ENCODE measurements around the gene CLCN2. TPM values are rescaled to one million over a fixed set of nuclear protein-coding genes. Genes with fewer than 3 reads are reported as not detected.

The CLCN2 gene
- total and polyA plus RNA-seq, 2 of the 4 experiments (the other 2 are of a cell fraction) = 2.9 to 5.8 TPM

- TF ChIP-seq MAFK (IDR thresholded peaks at IDR 0.05; ENCODE audit: low read depth, low read length) (no peak), RFX5 (IDR thresholded peaks at IDR 0.05; ENCODE audit: low read depth, low read length) (no peak), USF2 (IDR thresholded peaks at IDR 0.05; ENCODE audit: low read depth, low read length) (no peak), MXI1 (IDR thresholded peaks at IDR 0.05; ENCODE audit: borderline replicate concordance, low read depth, low read length) (no peak), CEBPB (IDR thresholded peaks at IDR 0.05; ENCODE audit: low read depth, low read length) (no peak), POLR2A (IDR thresholded peaks at IDR 0.05; ENCODE audit: low read depth, low read length) (no peak)
- H2BK120ac ChIP-seq (ENCODE audit: low read depth, low read length) = no peak overlapping the region
- no peak overlapping the region for H3K4me3 ChIP-seq (ENCODE audit: insufficient read depth, low read depth, low read length)
- no peak overlapping the region for H4K5ac ChIP-seq (ENCODE audit: low read depth, low read length)
- dilution Hi-C loops (cut with HindIII; ENCODE audit: low sequenced_read_pairs, unreplicated experiment) (no loop called here), in situ Hi-C loops (cut with MboI; ENCODE audit: low sequenced_read_pairs) (no loop called here), intact Hi-C loops (cut with micrococcal nuclease) (loop anchor here (10.0 kb wide), 1 partner anchor 1431 kb away; no protein-coding TSS in a partner anchor)
- H3K79me1 ChIP-seq (ENCODE audit: low read depth in 1 of 2, low read length in 2 of 2) = peaks cover 13 to 45% of the 10 kb centered on the region in 2 experiments; a peak in 3 of 4 replicates
- no peak overlapping the region for H3K4ac ChIP-seq (ENCODE audit: low read depth, low read length)
- H2BK20ac ChIP-seq (ENCODE audit: low read depth, low read length) = no peak overlapping the region
- H4K8ac ChIP-seq (ENCODE audit: low read depth in 2 of 2, low read length in 2 of 2) = no peak overlapping the region
- H3K9ac ChIP-seq (ENCODE audit: low read depth, low read length) = no peak overlapping the region
- no CpG with 5 or more reads among the region's 5 CpGs for WGBS, 2 experiments (ENCODE audit: extremely low coverage in 2 of 2, insufficient read length in 1 of 2)
- no peak overlapping the region for H2AK9ac ChIP-seq (replicated peaks; ENCODE audit: low read depth, low read length, poor library complexity)
- no peak overlapping the region for H2BK15ac ChIP-seq (ENCODE audit: low read depth, low read length)
- no peak overlapping the region for H2AK5ac ChIP-seq (ENCODE audit: low read depth, low read length)
- H4K20me1 ChIP-seq (ENCODE audit: insufficient read depth, low read length) = peaks cover 10% of the 10 kb centered on the region; the same call in 1 of the 2 replicates
- DNase-seq (peak; percentile 42), ATAC-seq (ENCODE audit: low read depth) (peak; percentile 13)
- H3K56ac ChIP-seq (ENCODE audit: extremely low read depth, insufficient read depth, low read length) = no peak overlapping the region
- BruUV-seq (replicated peaks) = no TSS peak
- ChIA-PET POLR2A (ENCODE audit: unreplicated experiment) (no interaction called here), CTCF (no interaction called here)
- H3K23ac ChIP-seq (ENCODE audit: low read depth, low read length) = no peak overlapping the region
- H3K18ac ChIP-seq (ENCODE audit: low read depth, low read length) = no peak overlapping the region
- H3K27me3 ChIP-seq (ENCODE audit: control insufficient read depth, insufficient read depth, low read length) = no peaks in the 10 kb centered on the region
- H2AFZ ChIP-seq (replicated peaks; ENCODE audit: low read length, poor library complexity) = no peak overlapping the region
- peaks cover 24% of the 10 kb centered on the region for H3K36me3 ChIP-seq (ENCODE audit: control insufficient read depth, insufficient read depth, low read length)
- no peak overlapping the region for H2BK5ac ChIP-seq (ENCODE audit: low read depth, low read length, poor library complexity, severe bottlenecking)
- no peak overlapping the region for H4K91ac ChIP-seq (ENCODE audit: insufficient read depth, low read depth, low read length)
- no peak overlapping the region for H3K4me2 ChIP-seq (ENCODE audit: low read depth, low read length)
- no peak overlapping the region for H3K27ac ChIP-seq (ENCODE audit: insufficient read depth, low read length)
- H3K14ac ChIP-seq (replicated peaks; ENCODE audit: low read depth, low read length) = no peak overlapping the region
- H3K9me3 ChIP-seq (ENCODE audit: control insufficient read depth, insufficient read depth, low read length) = no peaks in the 10 kb centered on the region
- peaks cover 16% of the 10 kb centered on the region for H3K9me1 ChIP-seq (ENCODE audit: insufficient read depth, low read length)
- H3K4me1 ChIP-seq (ENCODE audit: control insufficient read depth, insufficient read depth, low read length) = peaks cover 27% of the 10 kb centered on the region
These were observed 18.1 kb downstream of the CLCN2 start for GRCh38 chr3:184343200-184343876.

Data from IMR-90 (cell line).